A549 (cell line): ENCODE data around the gene HSD17B3. TPM values are rescaled to one million over a fixed set of nuclear protein-coding genes. Genes with fewer than 3 reads are reported as not detected.

Experiments
- ATAC-seq, 2 experiments: fragments of 200-7000 bp in 1 of 2; fragments of >200 bp in 1 of 2; cut with Nextera tagmentation in 1 of 2; cut with Tn5 transposase in 1 of 2; 3 replicates each; pipeline versions ENCODE4 v1.8.0 to v1.9.1; 2018 to 2020; ENCODE audit warnings: mild to moderate bottlenecking in 1 of 2, moderate library complexity in 1 of 2
- CTCF ChIA-PET: fragments of 300-600 bp; sonication (Branson Sonifier 250); formaldehyde crosslinking; extraction: SDS; loops from one replicate; lab custom pipeline; 2021; ENCODE audit warnings: antibody characterized with exemption, inconsistent platforms; lab: Yijun Ruan, JAX
- POLR2A ChIA-PET: fragments of 350-600 bp; formaldehyde crosslinking; extraction: SDS; loops from one replicate; lab custom pipeline; 2021; ENCODE audit warnings: antibody characterized with exemption, inconsistent platforms; lab: Yijun Ruan, JAX
- DNase-seq, 2 experiments: peaks; one replicate each; pipeline versions ENCODE4 v3.0.0 to v3.0.0-alpha.2; 2011 to 2016; ENCODE audit warnings: low read depth in 1 of 2, low spot score in 1 of 2
- FAIRE-seq: peaks from 2 replicates; lab custom pipeline; 2011; peaks lifted over from hg19 to GRCh38; lab: Jason Lieb, UNC
- H3K27ac ChIP-seq, 2 experiments: fragments of >200 bp; sonication (Bioruptor Twin); formaldehyde crosslinking; 3 replicates each; pipeline ENCODE4 v1.5.1; 2016 to 2017
- H3K4me1 ChIP-seq: fragments of >200 bp; sonication (Bioruptor Twin); formaldehyde crosslinking; 3 replicates; pipeline ENCODE4 v1.6.1; 2016
- H3K4me2 ChIP-seq: fragments of >200 bp; sonication (Bioruptor Twin); formaldehyde crosslinking; 3 replicates; pipeline ENCODE4 v1.6.1; 2016
- H3K4me3 ChIP-seq: fragments of >200 bp; sonication (Bioruptor Twin); formaldehyde crosslinking; 3 replicates; pipeline ENCODE4 v1.5.1; 2016
- H3K9me3 ChIP-seq: fragments of >200 bp; sonication (Bioruptor Twin); formaldehyde crosslinking; 3 replicates; pipeline ENCODE4 v1.6.1; 2016
- CHD4 ChIP-seq: fragments of 200-600 bp; sonication (generic); IDR thresholded peaks from 2 replicates; pipeline ENCODE4 v1.6.1; 2016; ENCODE audit warnings: antibody characterized with exemption, mild to moderate bottlenecking, borderline replicate concordance
- FOSL2 ChIP-seq, 2 experiments: fragments of 450-650 bp in 1 of 2; fragments of >200 bp in 1 of 2; sonication (Bioruptor Twin) in 1 of 2; formaldehyde crosslinking; IDR thresholded peaks; 2 replicates each; pipeline versions ENCODE4 v1.5.0 to v1.6.1; 2016 to 2020; ENCODE audit warnings: mild to moderate bottlenecking in 1 of 2, moderate library complexity in 1 of 2
- HDAC2 ChIP-seq: fragments of 200-600 bp; sonication (generic); IDR thresholded peaks from 2 replicates; pipeline ENCODE4 v1.6.1; 2016
- HOXB5 ChIP-seq: fragments of 250-450 bp; sonication (Bioruptor Pico); IDR thresholded peaks from 2 replicates; pipeline ENCODE4 v1.5.0; 2020; ENCODE audit warnings: mild to moderate bottlenecking, moderate library complexity
- JUNB ChIP-seq: fragments of >200 bp; sonication (Bioruptor Twin); formaldehyde crosslinking; IDR thresholded peaks from 2 replicates; pipeline ENCODE4 v1.6.1; 2016
- KDM1A ChIP-seq: fragments of 200-600 bp; sonication (generic); IDR thresholded peaks from 2 replicates; pipeline ENCODE4 v1.6.1; 2016; ENCODE audit warnings: low read depth, mild to moderate bottlenecking
- POLR2A ChIP-seq: IDR thresholded peaks from 2 replicates; pipeline ENCODE4 v1.6.1; 2012; ENCODE audit warnings: mild to moderate bottlenecking, low read length
- POLR2AphosphoS2 ChIP-seq: conservative IDR thresholded peaks from 2 replicates; pipeline ENCODE4 v1.6.1; 2012; ENCODE audit warnings: low read length, improper control_type of control experiment, inconsistent platforms
- SMC3 ChIP-seq: fragments of >200 bp; sonication (Bioruptor Twin); formaldehyde crosslinking; IDR thresholded peaks from 3 replicates; pipeline ENCODE4 v1.6.1; 2018; ENCODE audit warnings: inconsistent platforms
- TP53 ChIP-seq: fragments of 250-450 bp; sonication (Bioruptor Pico); IDR thresholded peaks from 2 replicates; pipeline ENCODE4 v1.5.0; 2021; ENCODE audit warnings: mild to moderate bottlenecking, moderate library complexity
- WGBS: methylation state at CpG from one replicate; pipeline ENCODE4 v1.1.6; 2017; ENCODE audit errors: missing lambda C conversion rate; 5-methylcytosine and 5-hydroxymethylcytosine counted together
- polyA plus RNA-seq, 4 experiments: library from polyadenylated mRNA; depleted of rRNA in 3 of 4; stranded (reverse); fragments of >200 nt; fragmentation: RNase III in 1 of 4; extraction: RNeasy Plus Mini Kit Qiagen cat#74134 plus additional on column Dnase treatment in 1 of 4; gene quantifications; 2 replicates in 3 of 4; 3 replicates in 1 of 4; pipeline ENCODE4 v1.2.3, GENCODE V29; 2011 to 2017
- TF ChIP-seq, protein P1 (sequence below): IDR thresholded peaks from 2 replicates; pipeline ENCODE4 v1.6.1; 2012
- TF ChIP-seq, protein P2 (sequence below): fragments of 200-600 bp; sonication (generic); IDR thresholded peaks from 2 replicates; pipeline ENCODE4 v1.6.1; 2016; ENCODE audit warnings: antibody characterized with exemption, mild to moderate bottlenecking, moderate library complexity
- TF ChIP-seq, protein P3 (sequence below): fragments of 150-350 bp; IDR thresholded peaks from 2 replicates; pipeline ENCODE4 v1.6.1; 2014; ENCODE audit warnings: low read depth, mild to moderate bottlenecking, low read length
- TF ChIP-seq, protein P4 (sequence below): IDR thresholded peaks from 2 replicates; pipeline ENCODE4 v1.6.1; 2012; ENCODE audit warnings: low read depth, borderline replicate concordance

The HSD17B3 gene
- polyA plus RNA-seq, 2 of the 4 experiments (the other 2 are of a cell fraction) = 0.22 to 0.25 TPM

DNA sequence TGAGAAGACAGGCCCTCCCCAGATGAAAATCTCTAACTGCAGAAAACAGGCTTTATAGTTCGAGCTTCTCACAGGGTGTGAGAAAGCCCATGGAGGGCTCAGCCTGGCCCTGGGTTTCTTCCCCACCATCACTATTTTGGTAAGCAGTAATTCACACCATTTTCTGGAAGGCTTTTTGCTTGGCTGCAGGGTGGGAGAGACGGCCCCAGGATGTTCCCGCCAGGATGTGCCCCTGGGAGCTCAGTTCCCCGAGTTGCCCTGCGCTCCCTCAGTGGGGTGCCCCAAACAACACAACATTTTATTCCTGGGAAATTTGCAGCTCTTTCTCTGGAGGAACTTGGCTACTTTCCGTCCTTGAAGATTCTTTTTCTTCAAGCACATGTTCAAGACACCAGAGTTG lies 100.8 kb downstream of the HSD17B3 start:
- TF ChIP-seq CHD4 (no peak), SMC3 (no peak), JUNB (no peak), KDM1A (no peak), HDAC2 (no peak), TP53 (CRISPR knock-in tag) (no peak)
- TF ChIP-seq, protein P1, sequence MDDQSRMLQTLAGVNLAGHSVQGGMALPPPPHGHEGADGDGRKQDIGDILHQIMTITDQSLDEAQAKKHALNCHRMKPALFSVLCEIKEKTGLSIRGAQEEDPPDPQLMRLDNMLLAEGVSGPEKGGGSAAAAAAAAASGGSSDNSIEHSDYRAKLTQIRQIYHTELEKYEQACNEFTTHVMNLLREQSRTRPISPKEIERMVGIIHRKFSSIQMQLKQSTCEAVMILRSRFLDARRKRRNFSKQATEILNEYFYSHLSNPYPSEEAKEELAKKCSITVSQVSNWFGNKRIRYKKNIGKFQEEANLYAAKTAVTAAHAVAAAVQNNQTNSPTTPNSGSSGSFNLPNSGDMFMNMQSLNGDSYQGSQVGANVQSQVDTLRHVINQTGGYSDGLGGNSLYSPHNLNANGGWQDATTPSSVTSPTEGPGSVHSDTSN = no peak
- TF ChIP-seq, protein P2, sequence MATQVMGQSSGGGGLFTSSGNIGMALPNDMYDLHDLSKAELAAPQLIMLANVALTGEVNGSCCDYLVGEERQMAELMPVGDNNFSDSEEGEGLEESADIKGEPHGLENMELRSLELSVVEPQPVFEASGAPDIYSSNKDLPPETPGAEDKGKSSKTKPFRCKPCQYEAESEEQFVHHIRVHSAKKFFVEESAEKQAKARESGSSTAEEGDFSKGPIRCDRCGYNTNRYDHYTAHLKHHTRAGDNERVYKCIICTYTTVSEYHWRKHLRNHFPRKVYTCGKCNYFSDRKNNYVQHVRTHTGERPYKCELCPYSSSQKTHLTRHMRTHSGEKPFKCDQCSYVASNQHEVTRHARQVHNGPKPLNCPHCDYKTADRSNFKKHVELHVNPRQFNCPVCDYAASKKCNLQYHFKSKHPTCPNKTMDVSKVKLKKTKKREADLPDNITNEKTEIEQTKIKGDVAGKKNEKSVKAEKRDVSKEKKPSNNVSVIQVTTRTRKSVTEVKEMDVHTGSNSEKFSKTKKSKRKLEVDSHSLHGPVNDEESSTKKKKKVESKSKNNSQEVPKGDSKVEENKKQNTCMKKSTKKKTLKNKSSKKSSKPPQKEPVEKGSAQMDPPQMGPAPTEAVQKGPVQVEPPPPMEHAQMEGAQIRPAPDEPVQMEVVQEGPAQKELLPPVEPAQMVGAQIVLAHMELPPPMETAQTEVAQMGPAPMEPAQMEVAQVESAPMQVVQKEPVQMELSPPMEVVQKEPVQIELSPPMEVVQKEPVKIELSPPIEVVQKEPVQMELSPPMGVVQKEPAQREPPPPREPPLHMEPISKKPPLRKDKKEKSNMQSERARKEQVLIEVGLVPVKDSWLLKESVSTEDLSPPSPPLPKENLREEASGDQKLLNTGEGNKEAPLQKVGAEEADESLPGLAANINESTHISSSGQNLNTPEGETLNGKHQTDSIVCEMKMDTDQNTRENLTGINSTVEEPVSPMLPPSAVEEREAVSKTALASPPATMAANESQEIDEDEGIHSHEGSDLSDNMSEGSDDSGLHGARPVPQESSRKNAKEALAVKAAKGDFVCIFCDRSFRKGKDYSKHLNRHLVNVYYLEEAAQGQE = no peak
- TF ChIP-seq, protein P3, sequence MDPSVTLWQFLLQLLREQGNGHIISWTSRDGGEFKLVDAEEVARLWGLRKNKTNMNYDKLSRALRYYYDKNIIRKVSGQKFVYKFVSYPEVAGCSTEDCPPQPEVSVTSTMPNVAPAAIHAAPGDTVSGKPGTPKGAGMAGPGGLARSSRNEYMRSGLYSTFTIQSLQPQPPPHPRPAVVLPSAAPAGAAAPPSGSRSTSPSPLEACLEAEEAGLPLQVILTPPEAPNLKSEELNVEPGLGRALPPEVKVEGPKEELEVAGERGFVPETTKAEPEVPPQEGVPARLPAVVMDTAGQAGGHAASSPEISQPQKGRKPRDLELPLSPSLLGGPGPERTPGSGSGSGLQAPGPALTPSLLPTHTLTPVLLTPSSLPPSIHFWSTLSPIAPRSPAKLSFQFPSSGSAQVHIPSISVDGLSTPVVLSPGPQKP = no peak
- TF ChIP-seq, protein P4, sequence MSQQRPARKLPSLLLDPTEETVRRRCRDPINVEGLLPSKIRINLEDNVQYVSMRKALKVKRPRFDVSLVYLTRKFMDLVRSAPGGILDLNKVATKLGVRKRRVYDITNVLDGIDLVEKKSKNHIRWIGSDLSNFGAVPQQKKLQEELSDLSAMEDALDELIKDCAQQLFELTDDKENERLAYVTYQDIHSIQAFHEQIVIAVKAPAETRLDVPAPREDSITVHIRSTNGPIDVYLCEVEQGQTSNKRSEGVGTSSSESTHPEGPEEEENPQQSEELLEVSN = no peak
- DNase-seq (no peak), ATAC-seq (no peak), FAIRE-seq (no peak)
- Histone ChIP-seq H3K4me3 (no peak overlapping the region), H3K4me2 (no peak overlapping the region), H3K27ac (no peak overlapping the region), H3K4me1 (no peaks in the 10 kb centered on the region), H3K9me3 (peaks cover 4% of the 10 kb centered on the region; the same call in 2 of the 3 replicates)
- WGBS = 82% methylated on average over 6 of the region's 6 CpGs
- CTCF ChIA-PET = interaction anchor here (0.8 to 2.9 kb wide), 2 partner anchors 10 to 17 kb away, joined by 3 to 11 read pairs; no protein-coding TSS in a partner anchor
- POLR2A ChIA-PET = no interaction called here

DNA sequence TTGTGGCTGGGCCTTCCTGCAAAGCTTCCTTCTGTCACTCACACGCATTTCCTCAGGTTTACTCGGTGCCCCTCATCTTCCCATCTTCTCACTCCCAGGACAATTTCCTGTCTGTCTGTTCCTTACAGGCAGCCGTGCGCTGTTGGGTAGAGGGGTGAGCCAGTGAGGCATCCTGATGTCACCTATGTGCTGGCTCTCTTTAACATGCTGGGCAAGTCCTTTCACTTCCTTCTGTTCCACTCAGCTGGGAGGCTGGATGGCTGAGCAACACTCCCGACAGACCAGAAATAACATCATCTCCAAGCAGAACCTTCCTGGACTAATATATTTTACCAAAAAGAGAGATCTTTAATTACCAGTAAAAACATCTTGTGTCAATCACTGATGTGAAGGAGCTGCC lies 103.0 kb downstream of the HSD17B3 start:
- no peak overlapping the region for H3K4me3 ChIP-seq
- H3K9me3 ChIP-seq = no peaks in the 10 kb centered on the region; the same call in 2 of the 3 replicates
- H3K4me1 ChIP-seq = no peaks in the 10 kb centered on the region
- WGBS = 69% methylated on average over 5 of the region's 5 CpGs
- H3K4me2 ChIP-seq = no peak overlapping the region
- no peak for DNase-seq
- FAIRE-seq = no peak
- peak overlapping the region in 1 of 2 experiments; percentile 21; a peak in 1 of 6 replicates for H3K27ac ChIP-seq
- ATAC-seq = no peak
- no peak for TF ChIP-seq CHD4
- TF ChIP-seq POLR2A = no peak
- TF ChIP-seq HDAC2 = no peak
- TF ChIP-seq HOXB5 (CRISPR knock-in tag) = no peak
- POLR2A ChIA-PET = no interaction called here
- CTCF ChIA-PET = interaction anchor here (1.3 to 2.9 kb wide), 3 partner anchors 10 to 19 kb away, joined by 3 to 11 read pairs (median 7); no protein-coding TSS in a partner anchor

DNA sequence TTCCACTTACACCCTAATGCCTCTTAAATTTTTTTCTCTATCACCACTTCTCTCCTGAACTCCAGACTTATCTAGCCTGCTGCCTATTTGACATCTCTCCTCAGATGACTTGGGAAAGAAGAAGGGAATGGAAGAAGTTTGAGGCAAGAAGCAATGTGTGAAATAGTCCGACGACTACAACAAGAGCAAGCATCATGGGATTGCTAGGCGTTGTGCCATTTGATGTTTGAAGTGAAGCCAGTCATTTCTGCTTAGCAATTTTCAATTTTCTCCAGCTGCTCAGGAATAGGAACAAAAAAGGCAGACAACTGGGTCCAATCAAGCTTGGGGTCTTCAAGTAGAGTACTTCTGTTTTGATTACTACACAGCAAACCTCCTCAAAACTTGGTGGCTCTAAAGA lies 106.4 kb downstream of the HSD17B3 start:
- Histone ChIP-seq H3K4me1 (no peaks in the 10 kb centered on the region), H3K4me2 (no peak overlapping the region), H3K27ac (no peak overlapping the region), H3K9me3 (peaks cover 32% of the 10 kb centered on the region), H3K4me3 (no peak overlapping the region)
- TF ChIP-seq FOSL2 (IDR thresholded peaks at IDR 0.05) (no peak), FOSL2 (CRISPR knock-in tag; IDR thresholded peaks at IDR 0.05) (no peak), POLR2AphosphoS2 (no peak)
- FAIRE-seq (no peak), DNase-seq (no peak), ATAC-seq (no peak)
- POLR2A ChIA-PET = no interaction called here
- WGBS = 81% methylated on average over 3 of the region's 3 CpGs
- CTCF ChIA-PET = interaction anchor here (1.1 kb wide), 1 partner anchor 22 kb away, joined by 3 read pairs; no protein-coding TSS in a partner anchor
